Endometrial microvascular endothelial cells (primary cell): ENCODE results near the gene ARL15. TPM values are rescaled to one million over a fixed set of nuclear protein-coding genes. Genes with fewer than 3 reads are reported as not detected.
"Not testable (repeated sequence)": the region's sequence is repeated elsewhere in the genome, so short reads cannot be mapped to it uniquely, and the experiment has no call there.

ENCODE experiments used
- in situ Hi-C: cut with HindIII; loops from 2 replicates; pipeline ENCODE4 v1.10.0; 2017; ENCODE audit warnings: low sequenced_read_pairs, low pct_unique_long_range_greater_than_20kb; ENCODE audit errors: inconsistent ontology term
- total RNA-seq: library from RNA; depleted of rRNA; stranded (reverse); fragments of >200 nt; gene quantifications from one replicate; pipeline ENCODE4 v1.2.3, GENCODE V29; 2015; ENCODE audit errors: inconsistent ontology term

ARL15 gene
- 9.0 TPM for total RNA-seq

- in situ Hi-C loops, result no loop called here
Measured at GRCh38 chr5:54310433-54311175, at the start of gene ARL15. Gene ARL15 (minus strand): TSS chr5:54310573.

- in situ Hi-C loops, result no loop called here
Measured at GRCh38 chr5:54360089-54360488, 49.7 kb upstream of the ARL15 start.

- in situ Hi-C loops, result no loop called here
Measured at GRCh38 chr5:54357408-54358058, 47.2 kb upstream of the ARL15 start.

- in situ Hi-C loops, result not testable (repeated sequence)
Measured at GRCh38 chr5:54353933-54354564, 43.7 kb upstream of the ARL15 start.

DNA sequence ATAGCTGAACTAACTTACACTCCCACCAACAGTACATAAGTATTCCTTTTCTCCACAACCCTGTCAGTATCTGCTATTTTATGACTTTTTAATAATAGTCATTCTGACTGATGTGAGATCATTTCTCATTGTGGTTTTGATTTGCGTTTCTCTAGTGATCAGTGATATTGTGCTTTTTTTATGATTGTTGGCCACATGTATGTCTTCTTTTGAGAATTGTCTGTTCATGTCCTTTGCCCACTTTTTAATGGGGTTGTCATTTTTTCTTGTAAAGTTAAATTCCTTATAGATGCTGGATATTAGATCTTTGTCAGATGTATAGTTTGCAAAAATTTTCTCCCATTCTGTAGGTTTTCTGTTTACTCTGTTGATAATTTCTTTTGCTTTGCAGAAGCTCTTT, 42.2 kb upstream of the ARL15 start:
- in situ Hi-C loops, result not testable (repeated sequence)

DNA sequence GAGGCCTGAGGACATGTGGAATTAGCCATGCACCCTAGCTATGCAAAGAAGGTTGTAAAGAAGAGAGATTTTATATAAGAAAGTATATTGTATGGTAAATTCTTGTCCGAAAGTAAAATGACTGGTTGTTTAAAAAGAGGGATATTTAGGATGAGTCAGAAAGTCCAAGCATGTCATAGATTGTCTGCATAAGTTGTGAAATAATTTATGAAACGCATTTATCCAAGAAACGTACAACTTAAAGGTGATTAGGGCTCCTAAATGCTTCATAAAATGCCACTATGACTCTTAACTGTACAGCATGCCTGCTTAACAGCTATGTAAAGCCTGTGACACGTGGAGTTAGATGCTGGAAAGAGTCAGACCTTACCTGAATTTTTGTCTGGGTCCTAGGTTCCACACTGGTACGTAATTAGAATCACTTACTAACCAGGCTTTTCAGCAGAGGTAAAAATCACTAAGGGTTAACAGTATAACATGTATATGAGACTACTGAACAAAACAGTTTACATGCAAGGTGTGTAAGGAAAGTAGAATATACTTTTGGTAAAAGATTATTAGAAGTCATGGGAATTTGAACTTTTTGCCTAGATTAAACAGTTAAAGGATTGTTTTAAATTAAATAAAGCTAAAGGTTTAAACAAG, 37.0 kb upstream of the ARL15 start:
- in situ Hi-C loops, result no loop called here

DNA sequence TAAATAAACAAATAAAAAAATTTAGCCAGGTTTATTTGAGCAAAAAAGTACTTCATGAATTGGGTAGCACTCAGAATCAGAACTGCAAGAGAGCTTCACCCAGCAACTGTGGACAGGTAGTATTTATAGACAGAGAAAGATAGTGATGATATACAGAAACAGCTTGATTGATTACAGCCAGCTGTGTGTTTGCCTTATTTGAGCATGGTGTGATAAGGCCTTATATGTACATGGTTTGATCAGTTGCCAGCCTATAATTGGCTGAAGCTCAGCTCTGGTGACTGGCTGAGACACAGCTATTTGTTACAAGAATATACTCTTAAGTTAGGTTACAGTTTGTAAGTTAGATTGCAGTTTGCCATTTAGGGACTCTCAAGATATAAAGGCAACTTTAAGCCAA, 34.3 kb upstream of the ARL15 start:
- in situ Hi-C loops, result no loop called here

DNA sequence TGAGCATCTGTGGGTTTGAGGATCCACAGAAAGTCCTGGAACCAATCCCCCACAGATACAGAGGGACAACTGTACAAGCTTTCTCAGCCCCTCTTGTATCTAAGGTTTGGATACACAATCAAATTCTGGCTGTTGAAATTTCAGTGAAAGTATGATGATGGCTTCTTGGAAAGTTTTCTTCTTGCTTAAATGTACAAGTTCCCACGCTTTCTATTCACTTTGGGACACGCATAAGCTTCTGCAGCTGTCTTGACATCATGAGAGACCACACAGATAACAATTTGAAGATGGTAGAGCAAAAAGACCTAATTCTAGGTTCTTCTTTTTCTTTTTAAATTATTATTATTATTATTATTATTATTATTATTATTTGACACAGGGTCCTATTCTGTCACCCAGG, 31.6 kb upstream of the ARL15 start:
- in situ Hi-C loops, result no loop called here

GRCh38 chr5:54337523-54337922, 27.1 kb upstream of the ARL15 start:
- in situ Hi-C loops, result no loop called here

DNA sequence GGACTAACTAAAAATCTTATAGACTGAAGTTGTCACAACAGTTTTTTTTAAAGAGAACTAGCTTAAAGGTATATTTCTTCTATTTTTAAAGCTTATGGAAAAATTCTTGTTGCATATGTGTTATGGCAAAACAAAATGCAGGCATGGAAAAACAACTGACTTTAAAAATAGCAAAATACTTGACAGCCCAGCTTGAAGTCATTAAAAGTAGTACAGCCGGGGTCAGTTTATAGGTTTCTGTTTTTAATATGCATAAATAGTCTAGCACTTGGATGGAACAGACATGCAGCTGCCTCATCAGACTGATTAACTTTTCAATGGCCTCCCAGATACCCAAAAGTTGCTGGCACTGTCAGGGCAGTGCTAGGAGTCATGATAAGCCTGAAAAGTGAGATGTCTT, 22.3 kb upstream of the ARL15 start:
- in situ Hi-C loops, result no loop called here

- in situ Hi-C loops, result no loop called here
Measured at GRCh38 chr5:54329731-54330709, 19.6 kb upstream of the ARL15 start.

GRCh38 chr5:54326662-54327270, 16.4 kb upstream of the ARL15 start:
- in situ Hi-C loops, result no loop called here

DNA sequence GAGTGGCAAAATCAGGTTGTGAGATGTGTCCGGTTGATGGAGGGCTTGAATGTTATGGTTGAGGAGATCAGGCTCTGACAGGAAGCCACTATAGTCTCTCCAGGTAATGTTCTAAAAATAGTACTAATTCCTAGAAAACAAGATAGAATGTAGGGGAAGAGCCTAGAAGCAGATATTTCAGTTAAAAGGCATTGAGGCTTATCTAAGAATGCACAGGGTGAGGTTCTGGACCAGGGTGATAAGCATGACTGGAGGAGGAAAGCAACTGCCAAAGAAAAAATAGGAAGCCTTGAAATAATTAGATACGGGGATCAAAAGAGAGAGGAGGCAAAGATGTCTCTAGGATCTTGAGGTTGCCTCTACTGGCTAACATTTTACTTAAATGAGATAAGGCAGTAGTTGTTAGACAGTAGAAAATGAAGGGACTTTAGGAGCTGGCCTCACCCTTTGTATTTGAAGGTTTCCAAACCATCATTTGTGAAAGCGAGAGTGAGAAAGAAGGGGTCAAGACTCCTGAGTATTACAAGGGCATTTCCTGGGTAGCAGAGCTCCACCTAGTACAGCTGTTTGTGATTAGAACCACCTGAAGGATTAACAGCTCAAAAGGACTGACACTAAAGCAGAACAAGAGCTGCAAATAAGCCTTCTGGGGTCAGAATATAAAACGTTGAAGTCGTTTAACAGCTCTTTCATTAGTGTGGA, 15.4 kb upstream of the ARL15 start:
- in situ Hi-C loops, result no loop called here

- in situ Hi-C loops, result no loop called here
Measured at GRCh38 chr5:54325272-54325609, 14.9 kb upstream of the ARL15 start.

DNA sequence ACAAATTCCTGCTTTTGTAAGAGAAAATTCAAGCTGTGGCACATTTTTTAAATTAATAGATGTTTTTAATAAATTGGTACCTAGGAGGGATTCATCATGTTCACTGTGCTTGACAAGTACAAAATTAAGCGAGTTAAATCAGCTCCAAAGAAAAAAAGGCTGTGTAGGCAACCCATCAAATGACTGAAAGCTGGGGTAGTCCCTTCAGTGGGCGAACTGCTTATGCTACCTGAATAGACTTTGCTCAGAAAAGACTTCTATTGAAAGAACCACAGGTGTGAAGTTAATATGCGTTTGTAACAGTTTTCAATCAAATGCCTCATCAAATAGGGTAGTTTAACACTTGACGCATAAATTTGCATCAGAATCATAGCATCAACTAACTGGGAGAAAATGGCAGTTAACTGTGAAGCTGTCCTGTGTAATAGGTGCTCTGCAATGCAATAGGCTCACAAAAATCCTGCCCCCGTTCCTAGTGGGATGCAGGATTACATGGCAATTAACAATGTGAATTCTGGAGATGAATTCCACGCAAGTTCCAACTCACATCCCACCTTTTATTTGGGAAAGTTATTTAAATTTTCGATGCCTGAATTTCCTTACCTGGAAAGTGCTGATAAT, 14.4 kb upstream of the ARL15 start:
- in situ Hi-C loops, result no loop called here

GRCh38 chr5:54323495-54323894, 13.1 kb upstream of the ARL15 start:
- in situ Hi-C loops, result no loop called here

GRCh38 chr5:54320256-54320655, 9.9 kb upstream of the ARL15 start:
- in situ Hi-C loops, result no loop called here
